SKM-1 treated with dmso at 0.1 percent for 144 hours (cell line): ENCODE results near the gene ID2.
"Not testable (repeated sequence)": the region's sequence is repeated elsewhere in the genome, so short reads cannot be mapped to it uniquely, and the experiment has no call there.

Experiments
- DNase-seq: peaks from one replicate; lab custom pipeline; 2025; ENCODE audit not compliant: unreplicated experiment; lab: John Stamatoyannopoulos, UW

The ID2 gene

DNA sequence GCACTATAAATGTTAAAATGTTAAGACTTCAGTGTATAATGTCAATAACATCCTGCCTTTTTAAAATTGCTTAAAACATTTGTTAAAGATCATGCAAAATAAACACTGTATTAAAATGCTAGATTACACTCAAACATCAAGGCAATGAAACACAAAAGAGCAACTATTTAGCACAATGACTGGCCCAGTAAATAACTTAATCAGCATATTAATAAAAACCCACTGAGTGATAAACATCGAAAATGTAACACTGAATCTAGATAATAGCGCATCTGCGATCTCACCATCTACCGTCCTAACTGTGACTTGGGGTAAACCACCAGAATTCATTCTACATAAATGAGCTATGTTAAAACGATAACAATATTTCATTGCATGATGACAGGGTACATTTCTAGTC, 47.2 kb downstream of the ID2 start:
- DNase-seq: not testable (repeated sequence)

DNA sequence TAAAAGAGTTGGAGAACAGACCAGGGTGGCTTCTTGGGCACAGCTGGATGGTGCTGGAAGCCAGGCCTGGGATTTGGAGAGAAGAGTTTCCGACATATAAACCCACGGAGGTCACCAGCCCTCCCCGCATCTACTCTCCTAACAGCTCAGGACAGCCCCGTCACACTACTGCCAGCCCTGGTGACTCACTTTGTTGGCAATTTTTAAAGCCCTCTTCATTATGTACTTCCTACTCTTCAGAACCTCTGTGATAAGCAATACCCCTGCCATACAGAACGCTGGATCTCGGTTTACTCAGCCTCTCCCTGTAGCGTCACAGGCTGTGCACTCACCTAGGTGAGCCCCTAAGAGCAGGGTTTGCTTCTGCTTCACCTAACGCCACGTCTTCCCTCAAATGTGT, 48.1 kb downstream of the ID2 start:
- no peak for DNase-seq

DNA sequence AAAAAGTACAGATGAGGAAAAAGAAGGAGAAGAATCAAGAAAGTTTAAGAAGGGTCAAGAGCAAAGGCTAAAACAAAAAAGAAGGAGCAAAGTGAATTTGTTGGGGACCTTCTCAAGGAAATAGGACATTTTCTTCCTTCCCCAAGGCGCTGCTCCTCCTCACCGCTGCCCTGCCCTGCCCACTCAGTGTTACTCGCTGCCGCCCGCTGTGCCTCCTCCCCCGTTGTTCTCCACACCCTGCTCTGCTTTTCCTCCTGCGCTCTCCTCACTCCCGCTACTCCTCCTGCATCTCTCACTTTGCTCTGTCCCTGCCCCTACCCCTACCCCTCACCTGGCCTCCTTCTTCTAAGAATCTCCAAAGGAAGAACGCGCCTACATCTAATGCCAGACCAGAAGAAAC, 50.7 kb downstream of the ID2 start:
- no peak for DNase-seq
